CD4-positive, alpha-beta T cell treated with Interleukin-4 for 4 hours (primary cell): ENCODE measurements around the gene MAGI2.
"Not testable (repeated sequence)": the region's sequence is repeated elsewhere in the genome, so short reads cannot be mapped to it uniquely, and the experiment has no call there.

Experiments used
- DNase-seq: peaks from one replicate; pipeline ENCODE4 v3.0.0-alpha.2; 2020

MAGI2 gene

DNA sequence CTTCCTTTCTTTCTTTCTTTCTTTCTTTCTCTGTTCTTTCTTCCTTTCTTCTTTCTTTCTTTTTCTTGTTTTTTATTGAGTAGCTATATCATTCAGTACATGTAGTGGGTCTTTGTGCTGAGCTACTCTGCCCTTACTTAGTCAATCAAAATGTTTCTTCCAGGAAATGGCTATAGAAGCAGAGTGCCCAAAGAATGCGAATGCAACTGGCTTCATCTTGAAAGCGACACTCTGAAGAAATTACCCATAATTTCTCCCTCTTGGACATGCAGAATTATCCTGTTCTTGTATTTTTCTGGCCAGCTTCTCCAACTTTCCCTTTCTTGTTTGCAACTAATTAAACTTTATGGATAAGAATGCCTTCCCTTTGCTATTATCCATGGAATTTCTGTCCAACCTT lies 441.5 kb downstream of the MAGI2 start:
- DNase-seq = no peak

DNA sequence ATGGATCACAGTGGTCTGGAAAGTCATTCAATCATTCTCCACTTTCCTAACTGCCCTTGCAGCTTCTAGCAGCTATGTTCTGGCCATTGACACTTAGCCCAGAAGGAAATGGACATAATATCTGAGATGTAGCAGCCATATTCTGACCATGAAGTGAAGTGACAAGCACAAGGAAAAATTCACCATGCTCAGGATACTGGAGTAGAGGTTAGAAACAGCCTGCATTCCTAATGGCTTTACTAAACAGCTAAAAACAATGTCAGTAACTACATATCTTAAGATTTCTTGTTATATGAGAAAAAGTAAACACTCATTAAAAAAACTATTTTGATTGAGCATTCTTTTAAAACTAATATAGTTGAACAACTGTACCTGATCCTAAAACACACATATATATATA lies 443.8 kb downstream of the MAGI2 start:
- DNase-seq = no peak

DNA sequence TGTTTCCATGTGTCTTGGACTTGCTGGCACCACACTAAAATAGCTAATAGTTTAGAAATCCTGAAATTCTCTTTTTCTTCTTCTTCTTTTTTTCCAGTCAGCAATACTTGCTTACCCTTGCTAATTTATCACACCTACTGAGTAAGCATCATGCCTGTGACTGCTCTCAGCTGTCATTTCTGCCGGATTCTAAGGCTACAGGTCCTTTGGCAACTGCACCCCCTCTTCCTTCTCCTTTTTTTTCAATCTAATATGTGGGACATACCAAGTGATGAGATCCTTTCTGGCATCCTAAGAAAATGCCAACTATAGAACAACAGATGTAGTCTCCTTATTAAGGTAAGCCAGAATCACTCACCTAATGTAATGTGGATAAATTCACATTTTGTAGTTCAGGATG lies 444.7 kb downstream of the MAGI2 start:
- no peak for DNase-seq

DNA sequence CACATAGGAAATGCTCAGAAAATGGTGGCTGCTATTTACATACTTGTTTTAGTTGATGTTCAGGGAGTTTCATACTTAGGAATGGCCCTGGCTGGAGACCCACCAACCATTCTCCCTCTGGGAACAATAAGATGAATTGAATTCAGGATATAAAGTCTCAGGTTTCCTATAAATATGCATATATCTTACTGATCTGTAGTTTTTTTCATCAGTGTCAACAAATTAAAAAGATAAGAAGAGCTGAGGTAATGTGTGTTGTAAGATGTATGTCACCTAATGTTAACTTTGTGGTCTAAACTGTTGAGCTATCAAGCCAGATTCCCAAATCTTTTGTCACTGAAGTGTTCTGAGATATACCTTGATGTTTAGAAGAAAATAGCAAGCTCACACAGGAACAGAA lies 457.5 kb downstream of the MAGI2 start:
- no peak for DNase-seq

DNA sequence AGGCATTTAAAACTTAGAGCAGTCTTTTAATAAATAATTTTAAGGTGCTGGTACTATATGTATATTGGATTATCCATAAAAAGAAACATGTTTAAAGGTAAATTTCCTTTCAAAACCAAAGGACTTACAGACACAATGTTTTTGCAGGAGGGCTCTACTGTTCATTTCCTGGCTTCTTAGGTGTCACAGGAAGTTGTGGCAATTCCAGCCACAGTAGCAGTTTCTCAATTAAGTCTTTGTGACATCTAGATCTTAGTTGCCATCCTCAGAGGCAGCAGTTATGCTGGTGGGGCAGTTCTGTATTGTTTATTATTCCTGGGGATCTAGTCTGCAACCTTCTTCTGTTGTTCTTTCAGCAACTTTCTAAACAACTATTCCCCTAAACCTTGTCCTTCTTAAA lies 460.1 kb downstream of the MAGI2 start:
- DNase-seq = no peak

DNA sequence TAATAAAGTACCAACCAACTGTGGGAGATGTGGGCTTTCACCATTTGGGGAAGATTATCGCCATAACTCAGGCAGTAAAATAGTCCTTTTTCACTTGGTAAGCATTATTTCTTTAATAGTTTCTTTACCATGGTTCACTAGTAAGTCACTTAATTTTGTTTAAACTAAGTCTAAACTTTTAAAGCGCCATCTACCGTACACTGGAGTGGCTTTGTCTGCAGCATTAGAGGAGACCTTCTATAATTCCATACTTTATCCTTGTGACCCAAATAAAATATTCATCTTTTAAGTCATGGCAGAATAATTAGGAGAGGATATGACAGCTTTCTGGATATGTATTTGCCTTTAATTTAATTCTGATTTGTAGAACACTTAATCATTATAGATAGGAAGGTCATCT lies 468.0 kb downstream of the MAGI2 start:
- no peak for DNase-seq

DNA sequence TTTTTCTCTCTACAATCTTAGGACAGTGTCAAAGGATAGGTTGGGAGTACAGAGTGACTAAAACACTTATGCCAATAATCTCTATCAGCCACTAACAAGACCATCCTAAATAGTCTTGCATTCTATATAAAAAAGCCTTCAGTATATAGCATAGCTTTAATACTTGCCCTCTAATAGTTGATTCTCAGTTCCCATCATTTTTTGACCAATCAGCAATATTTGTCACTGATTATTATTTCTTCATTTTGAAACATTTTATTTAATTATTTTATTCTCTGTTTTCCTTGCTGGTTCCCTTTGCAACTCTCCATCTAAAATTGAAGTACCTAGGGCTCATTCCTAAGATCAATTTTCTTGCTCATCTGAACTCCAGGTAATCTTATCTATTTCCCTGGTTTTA lies 470.0 kb downstream of the MAGI2 start:
- DNase-seq = no peak

DNA sequence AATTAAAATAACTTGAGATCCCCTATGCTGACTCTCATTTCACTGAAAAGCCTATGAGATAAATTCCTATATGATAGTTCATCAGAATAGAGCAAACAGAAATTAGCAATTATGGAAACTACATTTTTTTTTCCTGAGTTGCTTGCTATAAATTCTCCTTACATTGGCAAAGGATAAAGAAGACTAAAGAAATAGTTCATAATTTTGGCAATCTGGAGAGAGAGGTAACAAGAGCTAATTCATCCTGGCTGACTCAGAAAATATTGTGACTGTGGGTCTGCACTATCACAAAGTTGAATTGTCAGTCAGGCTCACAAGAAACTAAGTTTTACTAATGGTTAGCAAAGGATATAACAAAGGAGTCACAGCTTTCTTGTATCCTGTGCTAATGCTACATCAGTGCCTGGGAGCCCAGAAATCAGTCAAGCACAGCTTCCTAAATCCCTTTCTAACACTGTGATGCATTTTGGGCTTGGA lies 483.0 kb downstream of the MAGI2 start:
- DNase-seq = no peak

DNA sequence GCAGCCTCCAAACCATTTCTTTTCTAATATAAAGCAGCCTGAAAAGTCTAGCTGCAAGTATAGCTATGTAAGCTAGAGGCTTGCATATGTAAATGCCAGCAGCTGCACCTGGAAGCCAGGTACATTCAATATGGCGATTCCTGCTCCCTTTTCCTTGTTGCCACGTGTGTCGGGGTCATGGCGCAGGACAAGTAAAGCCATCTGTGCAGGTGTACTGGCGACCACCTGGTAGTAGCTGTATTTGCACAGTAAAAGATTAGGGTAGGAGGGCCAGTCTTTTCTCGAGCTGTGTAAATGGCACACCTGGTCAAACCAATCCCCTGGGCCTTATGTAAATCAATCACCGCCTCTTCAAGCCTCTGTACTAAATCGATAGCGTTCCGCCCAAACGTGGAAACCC lies 484.5 kb downstream of the MAGI2 start:
- no peak for DNase-seq

DNA sequence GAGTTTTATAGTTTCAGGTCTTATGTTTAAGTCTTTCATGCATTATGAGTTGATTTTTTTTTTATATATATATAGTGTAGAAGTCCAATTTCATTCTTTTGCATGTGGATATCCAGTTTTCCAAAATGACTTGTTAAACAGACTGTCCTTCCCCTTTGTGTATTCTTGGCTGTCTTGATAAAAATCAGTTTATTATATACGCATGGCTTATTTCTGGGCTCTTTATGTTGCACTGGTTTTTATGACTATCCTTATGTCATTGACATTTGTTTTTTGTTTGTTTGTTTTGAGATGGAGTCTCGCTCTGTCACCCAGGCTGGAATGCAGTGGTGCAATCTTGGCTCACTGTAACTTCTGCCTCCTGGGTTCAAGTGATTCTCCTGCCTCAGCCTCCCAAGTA lies 485.9 kb downstream of the MAGI2 start:
- DNase-seq = not testable (repeated sequence)

DNA sequence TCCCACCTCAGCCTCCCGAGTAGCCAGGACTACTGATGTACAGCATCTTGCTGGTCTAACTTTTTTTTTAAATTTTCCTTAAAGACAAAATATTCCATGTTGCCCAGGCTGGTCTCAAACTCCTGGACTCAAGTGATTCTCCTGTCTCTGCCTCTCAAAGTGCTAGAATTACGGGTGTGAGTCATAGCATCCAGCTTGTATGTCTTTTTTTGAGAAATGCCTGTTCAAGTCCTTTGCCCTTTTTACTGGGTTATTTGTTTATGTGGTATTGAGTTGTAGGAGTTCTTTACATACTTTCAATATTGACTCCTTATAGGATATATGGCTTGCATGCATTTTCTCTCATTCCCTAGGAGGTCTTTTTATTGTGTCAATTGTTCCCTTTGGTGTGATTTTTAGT lies 486.4 kb downstream of the MAGI2 start:
- no peak for DNase-seq

DNA sequence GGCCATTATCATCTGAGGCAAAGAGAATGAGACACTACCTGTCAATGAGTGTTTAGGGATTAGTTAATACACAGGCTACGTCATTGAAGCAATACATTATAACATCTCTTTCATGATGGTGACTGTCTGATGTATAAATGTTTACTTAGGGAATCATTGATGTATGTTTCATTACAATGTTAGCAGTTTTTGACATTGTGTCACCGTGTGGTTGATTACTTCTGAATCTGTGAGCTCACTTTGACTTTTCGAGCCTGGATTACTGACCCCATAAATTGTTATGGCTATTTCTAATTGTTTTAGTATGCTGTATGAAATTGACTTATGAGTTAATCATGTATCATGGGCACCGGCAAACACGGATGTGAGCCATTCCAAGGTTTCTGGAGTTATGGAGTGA lies 494.0 kb downstream of the MAGI2 start:
- no peak for DNase-seq

DNA sequence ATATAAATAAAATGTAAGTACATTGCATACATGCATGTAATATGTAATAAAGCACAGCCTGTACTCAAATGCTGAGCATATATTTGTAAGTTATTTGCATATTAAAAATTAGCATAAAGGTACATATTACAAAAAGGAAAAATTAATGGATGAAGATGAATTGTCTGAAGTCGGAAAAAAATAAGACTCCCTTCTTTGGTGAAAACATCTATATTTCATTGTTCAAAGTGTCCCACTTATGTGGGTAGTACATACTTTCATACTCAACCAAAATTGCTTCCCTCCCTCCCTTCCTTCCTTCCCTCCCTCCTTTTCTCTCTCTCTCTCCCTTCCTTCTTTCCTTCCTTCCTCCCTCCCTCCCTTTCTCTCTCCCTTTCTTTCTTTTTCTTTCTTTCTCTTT lies 498.1 kb downstream of the MAGI2 start:
- DNase-seq = no peak

DNA sequence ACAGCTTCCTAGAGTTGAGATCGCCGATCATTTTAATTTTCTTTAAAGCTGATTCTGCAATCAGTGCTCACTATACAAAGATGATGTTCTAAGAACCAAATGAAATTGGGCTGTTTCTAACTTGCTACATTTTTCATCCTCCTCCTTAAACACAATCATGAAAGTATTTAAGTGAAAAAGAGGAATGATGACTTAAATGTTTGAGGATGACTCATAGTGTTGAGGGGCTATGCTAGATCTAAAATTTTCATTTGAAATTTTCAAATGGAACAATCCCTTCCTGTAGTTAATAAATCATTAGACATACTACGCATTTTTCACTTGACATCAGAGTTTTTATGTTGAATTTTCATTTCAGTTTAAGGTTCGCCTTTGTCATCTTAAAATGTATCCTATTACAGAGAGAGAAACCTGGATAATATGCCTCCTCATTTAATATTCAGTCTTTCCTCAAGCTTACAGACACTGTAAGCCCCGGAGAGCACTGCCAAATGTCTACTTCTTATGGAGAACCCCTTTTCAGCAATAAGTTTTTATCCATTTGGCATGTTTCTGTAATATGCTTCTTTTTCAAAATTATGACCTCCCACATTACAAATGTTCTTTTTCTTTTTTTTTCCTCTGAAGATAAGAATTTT lies 499.6 kb downstream of the MAGI2 start:
- no peak for DNase-seq

DNA sequence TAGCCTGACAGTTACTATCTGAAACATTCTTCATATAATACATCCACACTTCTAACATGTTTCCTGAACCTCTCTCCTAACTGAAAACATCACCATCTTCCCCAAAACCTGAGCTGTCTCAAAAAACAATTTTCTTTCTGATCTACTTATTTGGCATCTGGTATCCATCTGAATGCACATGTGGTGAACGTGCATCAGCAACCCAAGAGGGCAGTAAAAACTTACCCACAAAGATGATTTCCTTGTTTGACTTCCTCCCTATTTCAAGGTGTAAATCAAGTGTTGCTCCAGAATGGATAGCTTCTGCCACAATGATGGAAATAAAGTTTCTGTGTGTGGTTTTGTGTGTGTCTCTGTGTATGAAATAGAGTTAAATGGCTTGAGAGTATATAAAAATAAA lies 500.4 kb downstream of the MAGI2 start:
- no peak for DNase-seq

DNA sequence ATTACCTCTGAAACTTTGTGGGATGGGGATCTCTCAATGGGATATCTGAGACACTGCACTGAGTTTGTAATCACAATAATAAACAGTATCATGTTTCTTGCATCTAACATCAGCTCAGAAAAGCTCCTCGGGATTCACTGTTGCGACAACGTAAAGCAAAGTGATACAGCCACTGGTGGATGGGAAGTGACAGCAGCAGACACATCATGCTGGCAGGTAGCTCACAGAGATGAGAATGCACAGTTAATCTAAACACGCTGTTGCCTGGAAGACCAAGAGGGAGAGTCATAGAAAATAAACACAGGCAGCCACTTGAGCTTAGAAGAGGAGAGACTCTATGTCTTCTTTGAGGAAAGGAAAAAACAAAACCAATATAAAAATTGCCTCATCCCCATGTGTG lies 513.8 kb downstream of the MAGI2 start:
- DNase-seq = no peak

DNA sequence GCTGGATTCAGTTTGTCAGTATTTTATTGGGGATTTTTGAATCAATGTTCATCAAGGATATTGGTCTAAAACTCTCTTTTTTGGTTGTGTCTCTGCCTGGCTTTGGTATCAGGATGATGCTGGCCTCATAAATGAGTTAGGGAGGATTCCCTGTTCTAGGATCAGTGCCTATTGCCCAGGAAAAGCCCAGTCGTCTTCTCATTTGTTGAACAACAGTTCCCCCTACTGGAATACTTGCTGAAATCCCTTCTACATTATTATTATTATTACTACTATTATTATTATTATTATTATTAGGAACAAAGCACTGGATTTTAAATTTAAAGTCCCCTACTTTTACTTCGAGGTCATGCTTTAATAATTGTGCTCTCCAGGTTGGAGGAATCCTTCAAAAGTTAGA lies 528.9 kb downstream of the MAGI2 start:
- DNase-seq = no peak

DNA sequence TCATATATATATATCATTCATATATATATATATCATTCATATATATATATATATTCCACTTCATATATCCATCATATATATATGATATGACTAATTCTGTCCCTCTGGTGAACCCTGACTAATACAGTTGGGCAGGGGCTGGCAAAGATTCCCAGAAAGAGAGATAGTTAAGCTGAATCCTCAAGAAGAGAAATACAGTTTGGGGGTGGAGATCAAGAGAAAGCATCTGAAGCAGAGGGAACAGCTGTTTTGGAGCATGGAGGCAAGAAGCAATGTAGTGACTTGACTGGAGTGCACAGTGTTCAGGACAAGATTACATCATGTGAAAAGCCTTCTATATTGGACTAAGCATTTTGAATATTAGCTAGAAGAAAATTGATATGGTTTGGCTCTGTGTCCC lies 540.7 kb downstream of the MAGI2 start:
- DNase-seq = no peak

DNA sequence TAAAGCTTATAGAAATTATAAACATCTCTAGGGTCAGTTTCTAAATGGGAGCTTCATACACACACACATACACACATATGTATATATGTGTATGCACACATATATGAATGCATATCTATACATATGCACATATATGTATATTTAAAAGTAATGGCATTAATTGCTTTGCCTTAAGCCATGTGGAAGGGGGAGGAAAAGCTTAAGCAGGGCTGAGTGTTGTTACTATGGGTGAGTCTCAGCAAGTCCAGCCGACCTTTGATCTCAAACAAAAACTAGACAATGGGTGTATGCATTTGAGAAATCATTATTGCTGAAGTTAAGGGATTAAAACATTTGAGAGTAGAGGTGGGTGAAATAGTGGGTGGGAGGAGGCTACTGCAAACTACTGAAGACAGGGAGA lies 546.7 kb downstream of the MAGI2 start:
- DNase-seq = no peak

DNA sequence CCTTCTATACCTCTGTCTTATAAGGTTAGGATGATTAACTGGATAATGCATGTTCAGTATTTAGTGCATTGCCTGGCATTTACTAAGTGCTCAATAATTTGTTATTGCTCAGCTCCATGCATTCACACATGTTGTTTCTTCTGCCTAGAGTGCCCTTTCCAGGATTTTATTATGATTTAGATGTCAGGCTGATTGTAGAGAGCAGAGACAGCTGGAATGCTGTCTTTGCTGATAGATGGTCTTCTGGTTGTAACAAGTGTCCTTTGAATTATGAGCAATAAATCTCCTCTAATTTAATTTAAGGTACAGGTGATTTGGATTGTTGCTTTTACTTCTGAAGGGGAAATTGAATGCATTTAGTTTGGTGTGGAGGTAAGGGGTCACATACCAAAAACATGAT lies 548.0 kb downstream of the MAGI2 start:
- no peak for DNase-seq

DNA sequence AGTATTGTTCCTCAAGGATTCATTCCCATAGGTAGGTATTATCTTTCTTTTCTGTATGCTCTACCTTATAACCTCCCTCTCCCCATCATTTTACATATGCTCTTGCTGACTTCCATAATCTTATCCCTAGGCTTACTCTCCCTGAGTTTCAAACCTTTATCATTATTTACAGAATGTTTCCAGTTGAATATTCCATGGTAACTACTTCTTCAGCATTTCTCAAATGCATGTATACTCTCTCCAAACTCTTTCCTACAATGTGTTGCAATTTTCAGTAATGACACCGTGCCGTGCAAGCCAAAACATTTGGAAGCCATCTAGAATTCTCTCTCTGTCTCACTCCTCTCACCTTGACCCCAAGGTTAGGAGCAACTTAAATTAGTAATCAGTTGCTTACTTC lies 548.5 kb downstream of the MAGI2 start:
- DNase-seq = no peak

DNA sequence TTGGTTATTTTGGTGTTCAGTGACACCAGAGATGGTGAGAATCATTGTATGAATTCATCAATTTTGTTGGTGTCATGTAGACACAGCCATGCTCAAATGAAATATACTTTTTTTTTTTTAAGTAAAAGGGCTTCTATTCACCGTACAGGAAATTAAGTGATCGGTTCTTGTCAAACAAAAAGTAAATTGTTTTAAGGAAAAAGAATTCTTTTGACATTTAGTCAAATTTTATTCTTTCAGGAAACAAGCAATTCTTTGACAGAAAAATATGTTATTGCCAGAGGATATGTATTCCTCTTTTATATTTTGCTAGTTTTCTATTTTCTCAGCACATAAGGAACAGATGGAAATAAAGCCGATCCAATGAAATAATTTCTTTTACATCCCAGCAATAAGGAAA lies 551.9 kb downstream of the MAGI2 start:
- DNase-seq = no peak

DNA sequence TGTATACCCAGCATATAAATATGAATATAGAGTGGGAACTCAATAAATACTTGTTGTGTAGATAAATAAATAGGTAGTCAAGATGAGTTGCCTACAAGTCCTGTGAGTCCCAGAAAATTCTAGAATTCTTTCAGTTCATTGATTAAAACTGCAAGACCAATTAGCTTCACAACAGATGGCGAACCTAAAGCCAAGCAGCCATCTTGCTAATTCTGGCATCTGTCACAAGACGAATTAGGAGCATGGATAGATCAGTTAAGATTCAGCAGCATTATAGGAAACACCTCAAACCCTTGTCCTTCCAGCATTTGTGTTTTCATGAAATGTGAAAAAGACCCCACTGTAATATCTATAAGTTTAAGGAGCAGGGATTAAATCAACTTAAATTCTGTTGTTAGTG lies 552.7 kb downstream of the MAGI2 start:
- no peak for DNase-seq

DNA sequence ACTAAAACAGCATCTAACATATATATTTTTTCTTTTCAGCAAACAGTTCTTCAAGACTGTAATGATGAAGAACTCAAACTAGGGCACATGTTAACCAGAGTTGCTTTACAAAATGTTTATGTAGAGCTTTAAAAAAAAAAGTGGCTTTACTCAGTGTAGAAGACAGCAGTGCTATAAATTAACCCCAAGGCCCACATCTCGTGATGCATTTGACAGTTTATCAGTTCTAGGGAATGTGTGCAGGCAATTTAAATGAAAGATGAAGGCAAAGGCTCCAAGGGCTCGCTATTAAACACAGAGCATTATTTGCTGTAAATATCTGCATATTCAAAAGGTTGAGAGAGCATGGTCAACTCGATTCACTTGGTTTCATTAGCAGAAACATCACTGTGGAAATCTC lies 558.1 kb downstream of the MAGI2 start:
- DNase-seq = no peak

DNA sequence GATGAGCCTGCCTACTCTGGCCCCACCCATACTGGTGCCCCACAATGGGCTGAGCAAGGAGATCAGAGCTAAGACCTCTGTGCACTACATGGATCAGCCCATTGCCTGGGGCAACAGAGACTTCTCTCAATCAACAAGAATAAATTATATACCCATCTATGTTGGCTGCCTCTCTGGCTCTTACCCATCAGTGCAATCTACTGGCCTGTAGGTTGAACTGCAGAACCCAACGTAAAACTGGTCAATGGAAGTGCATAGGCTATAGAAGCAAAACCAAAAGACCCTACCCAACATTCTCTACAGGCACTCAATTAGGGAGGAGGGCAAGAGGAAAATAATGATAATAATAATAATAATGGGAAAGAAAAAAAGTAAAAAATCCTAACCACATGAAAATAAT lies 574.3 kb downstream of the MAGI2 start:
- DNase-seq = no peak

DNA sequence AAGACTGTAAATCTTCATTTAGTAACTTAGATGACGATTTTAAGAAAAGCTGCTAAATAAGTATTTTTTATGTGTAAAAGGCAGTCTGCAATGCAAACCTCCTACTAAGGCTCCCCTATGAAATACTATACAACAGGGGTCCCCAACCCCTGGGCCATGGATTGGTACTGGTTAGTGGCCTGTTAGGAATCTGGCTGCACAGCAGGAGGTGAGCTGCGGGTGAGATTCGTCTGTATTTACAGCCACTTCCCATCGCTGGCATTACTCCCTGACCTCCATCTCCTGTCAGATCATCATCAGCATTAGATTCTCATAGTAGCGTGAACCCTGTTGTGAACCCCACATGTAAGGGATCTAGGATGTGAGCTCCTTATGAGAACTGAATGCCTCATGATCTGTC lies 580.4 kb downstream of the MAGI2 start:
- DNase-seq = no peak
